Measurements from ENCODE around the gene LMX1A. TPM values are rescaled to one million over a fixed set of nuclear protein-coding genes. Genes with fewer than 3 reads are reported as not detected.

The LMX1A gene
- total RNA-seq, 1 donor from 2014 or later, result 1.7 TPM

GRCh38 chr1:165248969-165249571 is 107.4 kb downstream of the LMX1A start:
- intact Hi-C loops (cut with DNase I), result no loop called here
- TF ChIP-seq CTCF (IDR thresholded peaks at IDR 0.05), result no peak
- Histone ChIP-seq H3K27ac (no peak overlapping the region), H3K9me3 (no peaks in the 10 kb centered on the region), H3K27me3 (no peaks in the 10 kb centered on the region), H3K4me3 (no peak overlapping the region), H3K36me3 (no peaks in the 10 kb centered on the region), H3K4me1 (no peaks in the 10 kb centered on the region)
- no peak for DNase-seq (ENCODE audit: low spot score in 2 of 2)

GRCh38 chr1:165241952-165242351 is 114.6 kb downstream of the LMX1A start:
- H3K9me3 ChIP-seq, result no peaks in the 10 kb centered on the region
- no peak overlapping the region for H3K27ac ChIP-seq
- no peaks in the 10 kb centered on the region for H3K4me1 ChIP-seq
- no peaks in the 10 kb centered on the region for H3K27me3 ChIP-seq
- intact Hi-C loops (cut with DNase I), result no loop called here
- no peaks in the 10 kb centered on the region for H3K36me3 ChIP-seq
- no peak overlapping the region for H3K4me3 ChIP-seq
- no peak for TF ChIP-seq CTCF (IDR thresholded peaks at IDR 0.05)
- no peak for DNase-seq (ENCODE audit: low spot score in 2 of 2)

- intact Hi-C loops (cut with DNase I), result no loop called here
- Histone ChIP-seq H3K9me3 (no peaks in the 10 kb centered on the region), H3K27me3 (no peaks in the 10 kb centered on the region), H3K27ac (no peak overlapping the region), H3K36me3 (no peaks in the 10 kb centered on the region), H3K4me3 (no peak overlapping the region), H3K4me1 (no peaks in the 10 kb centered on the region)
- DNase-seq (ENCODE audit: low spot score in 2 of 2), result no peak
- no peak for TF ChIP-seq CTCF (IDR thresholded peaks at IDR 0.05)
Measured at GRCh38 chr1:165241321-165241720, 115.2 kb downstream of the LMX1A start.

- Histone ChIP-seq H3K36me3 (no peaks in the 10 kb centered on the region), H3K4me1 (no peaks in the 10 kb centered on the region), H3K27me3 (peaks cover 5% of the 10 kb centered on the region), H3K27ac (no peak overlapping the region), H3K4me3 (no peak overlapping the region), H3K9me3 (no peaks in the 10 kb centered on the region)
- intact Hi-C loops (cut with DNase I), result no loop called here
- no peak for TF ChIP-seq CTCF (IDR thresholded peaks at IDR 0.05)
- no peak for DNase-seq (ENCODE audit: low spot score in 2 of 2)
Measured at GRCh38 chr1:165240492-165240891, 116.0 kb downstream of the LMX1A start.

GRCh38 chr1:165239873-165240272 is 116.6 kb downstream of the LMX1A start:
- H3K36me3 ChIP-seq, result no peaks in the 10 kb centered on the region
- peaks cover 5% of the 10 kb centered on the region for H3K27me3 ChIP-seq
- H3K4me3 ChIP-seq, result no peak overlapping the region
- H3K9me3 ChIP-seq, result no peaks in the 10 kb centered on the region
- no peak overlapping the region for H3K27ac ChIP-seq
- TF ChIP-seq CTCF (IDR thresholded peaks at IDR 0.05), result no peak
- DNase-seq (ENCODE audit: low spot score in 2 of 2), result no peak
- intact Hi-C loops (cut with DNase I), result no loop called here
- H3K4me1 ChIP-seq, result no peaks in the 10 kb centered on the region

- DNase-seq (ENCODE audit: low spot score in 2 of 2), result no peak
- Histone ChIP-seq H3K4me3 (peak overlapping the region; percentile 9 to 56), H3K27ac (no peak overlapping the region), H3K9me3 (no peaks in the 10 kb centered on the region), H3K4me1 (no peaks in the 10 kb centered on the region), H3K36me3 (no peaks in the 10 kb centered on the region), H3K27me3 (peaks cover 5% of the 10 kb centered on the region)
- intact Hi-C loops (cut with DNase I), result no loop called here
- no peak for TF ChIP-seq CTCF (IDR thresholded peaks at IDR 0.05)
Measured at GRCh38 chr1:165235777-165236291, 120.7 kb downstream of the LMX1A start.
